Endothelial cell of hepatic sinusoid (primary cell): ENCODE results near the gene THSD7A.

Experiments used
- in situ Hi-C: cut with HindIII; loops from 2 replicates; pipeline ENCODE4 v1.10.0; 2017; ENCODE audit warnings: low sequenced_read_pairs

The THSD7A gene

GRCh38 chr7:11427686-11428273 lies 404.2 kb downstream of the THSD7A start:
- in situ Hi-C loops, result no loop called here

GRCh38 chr7:11424006-11424405 lies 408.0 kb downstream of the THSD7A start:
- in situ Hi-C loops, result no loop called here

- in situ Hi-C loops, result no loop called here
Measured at GRCh38 chr7:11420049-11420448, 411.9 kb downstream of the THSD7A start.

- in situ Hi-C loops, result loop anchor here (5.0 kb wide), 1 partner anchor 55 kb away; no protein-coding TSS in a partner anchor
Measured at GRCh38 chr7:11416641-11417458, 415.1 kb downstream of the THSD7A start.

GRCh38 chr7:11415101-11415500 lies 416.9 kb downstream of the THSD7A start:
- in situ Hi-C loops, result loop anchor here (5.0 kb wide), 1 partner anchor 57 kb away; no protein-coding TSS in a partner anchor

- in situ Hi-C loops, result no loop called here
Measured at GRCh38 chr7:11413901-11414300, 418.1 kb downstream of the THSD7A start.

GRCh38 chr7:11412036-11412435 lies 420.0 kb downstream of the THSD7A start:
- in situ Hi-C loops, result no loop called here

GRCh38 chr7:11410656-11411644 lies 421.0 kb downstream of the THSD7A start:
- in situ Hi-C loops, result no loop called here

GRCh38 chr7:11404355-11404754 lies 427.6 kb downstream of the THSD7A start:
- in situ Hi-C loops, result no loop called here

GRCh38 chr7:11403781-11404180 lies 428.2 kb downstream of the THSD7A start:
- in situ Hi-C loops, result no loop called here

- in situ Hi-C loops, result no loop called here
Measured at GRCh38 chr7:11394438-11394837, 437.6 kb downstream of the THSD7A start.

- in situ Hi-C loops, result no loop called here
Measured at GRCh38 chr7:11379641-11380040, 452.4 kb downstream of the THSD7A start.

- in situ Hi-C loops, result no loop called here
Measured at GRCh38 chr7:11376529-11376928, 455.5 kb downstream of the THSD7A start.

GRCh38 chr7:11374629-11375028 lies 457.4 kb downstream of the THSD7A start:
- in situ Hi-C loops, result no loop called here

GRCh38 chr7:11373546-11374142 lies 458.4 kb downstream of the THSD7A start:
- in situ Hi-C loops, result no loop called here

GRCh38 chr7:11369696-11370095 lies 462.3 kb downstream of the THSD7A start:
- in situ Hi-C loops, result no loop called here

GRCh38 chr7:11366118-11366517 lies 465.9 kb downstream of the THSD7A start:
- in situ Hi-C loops, result no loop called here

- in situ Hi-C loops, result no loop called here
Measured at GRCh38 chr7:11358637-11359036, 473.4 kb downstream of the THSD7A start.

- in situ Hi-C loops, result no loop called here
Measured at GRCh38 chr7:11355399-11356005, 476.5 kb downstream of the THSD7A start.

- in situ Hi-C loops, result no loop called here
Measured at GRCh38 chr7:11346302-11346701, 485.7 kb downstream of the THSD7A start.
